K562 (cell line): ENCODE measurements around the gene CCDC152. TPM values are rescaled to one million over a fixed set of nuclear protein-coding genes. Genes with fewer than 3 reads are reported as not detected.
A peak's percentile ranks its signal among the peaks of the same experiment; 100 is the strongest.
"Not testable (repeated sequence)": the region's sequence is repeated elsewhere in the genome, so short reads cannot be mapped to it uniquely, and the experiment has no call there.

Source experiments
- ATAC-seq: fragments of 200-7000 bp; cut with Tn5 transposase; 3 replicates; pipeline ENCODE4 v1.9.1; 2020; ENCODE audit warnings: moderate library complexity
- BruUV-seq: library from RNA; stranded (reverse); fragments of 400-500 nt; replicated peaks from 2 replicates; lab custom pipeline; 2021; lab: Mats Ljungman, UMichigan
- CTCF ChIA-PET: fragments of 300-600 bp; formaldehyde crosslinking; extraction: SDS; loops from one replicate; lab custom pipeline; 2021; ENCODE audit warnings: low intra/inter-chr PET ratio; lab: Yijun Ruan, JAX
- POLR2A ChIA-PET: fragments of 300-600, 350-650 bp; sonication (Branson Sonifier 250); formaldehyde crosslinking; extraction: SDS; loops from one replicate; lab custom pipeline; 2021; ENCODE audit warnings: antibody characterized with exemption, inconsistent platforms; lab: Yijun Ruan, JAX
- DNase-seq, 4 experiments: peaks; one replicate each; pipeline versions ENCODE4 v3.0.0 to v3.0.0-alpha.2; 2011 to 2018; ENCODE audit warnings: low spot score in 3 of 4, mixed read lengths in 3 of 4; ENCODE audit errors: extremely low read depth in 1 of 4
- FAIRE-seq: peaks from 2 replicates; lab custom pipeline; 2011; peaks lifted over from hg19 to GRCh38; lab: Jason Lieb, UNC
- H2AFZ ChIP-seq: 2 replicates; pipeline ENCODE4 v1.6.0; 2011; ENCODE audit warnings: low read depth, low read length, control low read depth, inconsistent platforms
- H3K27ac ChIP-seq: fragments of 200-600 bp; 3 replicates; pipeline ENCODE4 v1.8.0; 2011; ENCODE audit warnings: low read depth, mild to moderate bottlenecking, control low read depth, inconsistent platforms, low read length, moderate library complexity, mixed read lengths; ENCODE audit errors: extremely low read depth
- H3K27me3 ChIP-seq, 2 experiments: fragments of 300-600 bp in 1 of 2; 2 replicates in 1 of 2; 3 replicates in 1 of 2; pipeline versions ENCODE4 v1.6.0 to v1.8.0; 2011; ENCODE audit warnings: inconsistent platforms in 2 of 2, low read length in 2 of 2, mild to moderate bottlenecking in 1 of 2, mixed read lengths in 1 of 2, moderate library complexity in 1 of 2; ENCODE audit not compliant: control insufficient read depth in 2 of 2, insufficient read depth in 2 of 2
- H3K36me3 ChIP-seq: fragments of 300-600 bp; 3 replicates; pipeline ENCODE4 v1.8.0; 2011; ENCODE audit warnings: mild to moderate bottlenecking, low read length, inconsistent platforms; ENCODE audit not compliant: control insufficient read depth, insufficient read depth
- H3K4me1 ChIP-seq, 2 experiments: fragments of 200-600 bp in 1 of 2; replicated peaks in 1 of 2; 2 replicates in 1 of 2; 3 replicates in 1 of 2; pipeline versions ENCODE4 v1.5.1 to v1.8.0; 2011; ENCODE audit warnings: inconsistent platforms in 2 of 2, low read length in 2 of 2, mild to moderate bottlenecking in 1 of 2, mixed read lengths in 1 of 2, moderate library complexity in 1 of 2; ENCODE audit not compliant: control insufficient read depth in 2 of 2, insufficient read depth in 2 of 2
- H3K4me2 ChIP-seq: 2 replicates; pipeline ENCODE4 v1.6.1; 2011; ENCODE audit warnings: low read length, control low read depth, inconsistent platforms, mixed read lengths; ENCODE audit not compliant: insufficient read depth
- H3K4me3 ChIP-seq: fragments of 200-600 bp; sonication (generic), shearing (Covaris generic); 2 replicates; pipeline ENCODE4 v1.5.1; 2016; ENCODE audit warnings: control low read depth, inconsistent platforms
- H3K79me2 ChIP-seq: fragments of 200-600 bp; 3 replicates; pipeline ENCODE4 v1.8.0; 2011; ENCODE audit warnings: low read length, inconsistent platforms; ENCODE audit not compliant: control insufficient read depth, insufficient read depth
- H3K9ac ChIP-seq, 2 experiments: 2 replicates each; pipeline versions ENCODE4 v1.6.0 to v1.6.1; 2011; ENCODE audit warnings: low read depth in 2 of 2, low read length in 2 of 2, control low read depth in 1 of 2, inconsistent platforms in 1 of 2, mild to moderate bottlenecking in 1 of 2, mixed read lengths in 1 of 2; ENCODE audit not compliant: insufficient read depth in 1 of 2
- H3K9me1 ChIP-seq: one replicate; pipeline ENCODE4 v1.6.0; 2011; ENCODE audit warnings: inconsistent platforms, mild to moderate bottlenecking, low read length, moderate library complexity; ENCODE audit not compliant: control insufficient read depth, insufficient read depth
- H3K9me3 ChIP-seq: replicated peaks from 2 replicates; pipeline ENCODE4 v1.5.1; 2011; ENCODE audit warnings: low read depth, low read length, inconsistent platforms; ENCODE audit not compliant: control insufficient read depth, insufficient read depth
- H4K20me1 ChIP-seq: replicated peaks from 2 replicates; pipeline ENCODE4 v1.6.1; 2011; ENCODE audit warnings: low read length, inconsistent platforms, mixed read lengths; ENCODE audit not compliant: control insufficient read depth, insufficient read depth
- ZFX ChIP-seq: sonication (generic); formaldehyde crosslinking; IDR thresholded peaks from 2 replicates; pipeline ENCODE4 v1.8.0; 2022; ENCODE audit warnings: mild to moderate bottlenecking, missing genetic modification reagents, moderate library complexity
- ZNF384 ChIP-seq: IDR thresholded peaks from 2 replicates; pipeline ENCODE4 v1.6.1; 2012; ENCODE audit warnings: low read depth, low read length, improper control_type of control experiment
- ZNF584 ChIP-seq: fragments of 200-800 bp; sonication (Bioruptor generic); IDR thresholded peaks from 2 replicates; pipeline ENCODE4 v1.6.1; 2016; ENCODE audit warnings: low read depth, mild to moderate bottlenecking, missing genetic modification characterization, missing compliant biosample characterization
- WGBS: fragments of 100-300 bp; shearing (Covaris generic); methylation state at CpG from one replicate; pipeline ENCODE4 v1.1.6; 2016; ENCODE audit warnings: low coverage, mixed read lengths; ENCODE audit not compliant: insufficient coverage; ENCODE audit errors: missing lambda C conversion rate; 5-methylcytosine and 5-hydroxymethylcytosine counted together
- in situ Hi-C: fragments of 300-500 bp; cut with MboI; formaldehyde crosslinking; loops from 4 replicates; pipeline ENCODE4 v1.15.0; 2018; ENCODE audit warnings: inconsistent platforms, mixed read lengths
- intact Hi-C: fragments of 100-400 bp; cut with micrococcal nuclease; formaldehyde crosslinking; loops from 2 replicates; pipeline ENCODE4 v1.14.2; 2022
- polyA plus RNA-seq, 8 experiments: library from polyadenylated mRNA; depleted of rRNA in 4 of 8; stranded (reverse) in 5 of 8; unstranded in 3 of 8; fragments of >200 nt; fragmentation: Nextera tagmentation in 2 of 8; fragmentation: Illumina TruSeq in 1 of 8; extraction: Ambion mirVana in 2 of 8; extraction: Trizol in 1 of 8; gene quantifications; 2 replicates each; pipeline versions ENCODE4 v1.2.1 to v1.2.3, GENCODE V29; 2011 to 2014; ENCODE audit warnings: inconsistent platforms in 1 of 8, missing spikeins in 1 of 8
- total RNA-seq, 7 experiments: library from RNA; depleted of rRNA in 6 of 7; stranded (reverse); fragments of >200 nt in 6 of 7; fragmentation: Illumina TruSeq in 2 of 7; extraction: Trizol in 2 of 7; gene quantifications; 2 replicates each; pipeline versions ENCODE4 v1.2.1 to v1.2.3, GENCODE V29; 2011 to 2021; ENCODE audit warnings: low replicate concordance in 1 of 7
- TF ChIP-seq, protein P1 (sequence below): sonication (generic); formaldehyde crosslinking; IDR thresholded peaks from 2 replicates; pipeline ENCODE4 v1.8.1; 2022; ENCODE audit warnings: missing genetic modification reagents

The CCDC152 gene
- total and polyA plus RNA-seq, 9 of the 15 experiments (the other 6 are each of a cell fraction or from before 2014, with no cell fraction given), result 2.5 to 11.6 (median 5.1) TPM

DNA sequence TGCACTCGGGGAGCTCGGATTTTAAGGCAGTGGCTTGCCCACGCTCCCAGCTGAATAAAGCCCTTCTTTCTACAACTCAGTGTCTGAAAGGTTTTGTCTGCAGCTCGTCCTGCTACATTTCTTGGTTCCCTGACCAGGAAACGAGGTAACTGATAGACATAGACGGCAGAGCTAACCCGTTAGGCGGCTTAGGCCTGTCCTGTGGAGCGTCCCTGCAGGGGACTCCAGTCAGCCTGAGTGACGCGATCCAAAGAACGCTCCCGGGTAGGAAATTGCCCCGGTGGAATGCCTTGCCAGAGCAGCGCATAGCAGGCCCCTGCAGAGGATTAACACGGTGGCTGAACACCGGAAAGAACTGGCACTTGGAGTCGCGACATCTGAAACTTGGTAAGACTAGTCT lies 56.9 kb downstream of the CCDC152 start:
- BruUV-seq, result no TSS peak
- 48% methylated on average over 19 of the region's 19 CpGs for WGBS
- H3K27me3 ChIP-seq, result no peaks in the 10 kb centered on the region
- CTCF ChIA-PET, result no interaction called here
- ATAC-seq (peak; percentile 33), DNase-seq (no peak), FAIRE-seq (no peak)
- POLR2A ChIA-PET, result no interaction called here
- H3K4me1 ChIP-seq, result no peaks in the 10 kb centered on the region; a peak in 2 of 5 replicates
- H3K36me3 ChIP-seq, result no peaks in the 10 kb centered on the region
- no peak overlapping the region for H3K27ac ChIP-seq
- no peaks in the 10 kb centered on the region for H3K9me1 ChIP-seq
- no peak overlapping the region for H3K9ac ChIP-seq
- no peaks in the 10 kb centered on the region for H3K79me2 ChIP-seq
- H2AFZ ChIP-seq, result peak overlapping the region; percentile 48; the same call in 1 of the 2 replicates
- H3K4me2 ChIP-seq, result no peak overlapping the region
- TF ChIP-seq ZFX (CRISPR knock-in tag) (0 out of 2 replicates have a peak, but pooled peaks have one; percentile 29), ZNF584 (no peak), ZNF384 (no peak)
- TF ChIP-seq, protein P1, sequence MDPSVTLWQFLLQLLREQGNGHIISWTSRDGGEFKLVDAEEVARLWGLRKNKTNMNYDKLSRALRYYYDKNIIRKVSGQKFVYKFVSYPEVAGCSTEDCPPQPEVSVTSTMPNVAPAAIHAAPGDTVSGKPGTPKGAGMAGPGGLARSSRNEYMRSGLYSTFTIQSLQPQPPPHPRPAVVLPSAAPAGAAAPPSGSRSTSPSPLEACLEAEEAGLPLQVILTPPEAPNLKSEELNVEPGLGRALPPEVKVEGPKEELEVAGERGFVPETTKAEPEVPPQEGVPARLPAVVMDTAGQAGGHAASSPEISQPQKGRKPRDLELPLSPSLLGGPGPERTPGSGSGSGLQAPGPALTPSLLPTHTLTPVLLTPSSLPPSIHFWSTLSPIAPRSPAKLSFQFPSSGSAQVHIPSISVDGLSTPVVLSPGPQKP, result no peak
- H4K20me1 ChIP-seq, result no peaks in the 10 kb centered on the region
- H3K9me3 ChIP-seq, result no peaks in the 10 kb centered on the region
- H3K4me3 ChIP-seq, result no peak overlapping the region
- in situ Hi-C loops (no loop called here), intact Hi-C loops (no loop called here)

DNA sequence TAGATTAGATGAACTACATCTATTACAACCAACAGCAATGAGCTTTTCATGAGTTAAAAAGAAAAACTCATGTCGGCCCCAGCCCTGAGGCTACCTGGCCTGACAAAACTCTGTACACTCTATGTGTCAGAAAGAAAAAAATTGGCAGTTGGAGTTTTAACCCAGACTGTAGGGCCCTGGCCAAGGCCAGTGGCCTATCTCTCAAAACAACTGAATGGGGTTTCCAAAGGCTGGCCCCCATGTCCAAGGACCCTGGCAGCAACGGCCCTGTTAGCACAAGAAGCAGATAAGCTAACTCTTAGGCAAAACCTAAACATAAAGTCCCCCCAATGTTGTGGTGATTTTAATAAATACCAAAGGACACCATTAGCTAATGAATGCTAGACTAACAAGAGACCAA lies 59.9 kb downstream of the CCDC152 start:
- H3K27me3 ChIP-seq, H3K9me3 ChIP-seq, BruUV-seq, intact Hi-C loops, H3K79me2 ChIP-seq, H4K20me1 ChIP-seq, H2AFZ ChIP-seq, H3K27ac ChIP-seq, ATAC-seq, H3K9me1 ChIP-seq, in situ Hi-C loops, FAIRE-seq, DNase-seq, H3K9ac ChIP-seq, H3K4me1 ChIP-seq, H3K4me2 ChIP-seq, H3K36me3 ChIP-seq, CTCF ChIA-PET, H3K4me3 ChIP-seq: not testable (repeated sequence)
- POLR2A ChIA-PET, result interaction anchor here (0.6 to 1.2 kb wide), 2 partner anchors 8 to 22 kb away, joined by 3 read pairs; no protein-coding TSS in a partner anchor
- 16% methylated on average over 2 of the region's 2 CpGs for WGBS
